H1 (cell line): ENCODE measurements around the gene NXPH2. TPM values are rescaled to one million over a fixed set of nuclear protein-coding genes. Genes with fewer than 3 reads are reported as not detected.
A peak's percentile ranks its signal among the peaks of the same experiment; 100 is the strongest.

Experiments
- CHD7 ChIP-seq: fragments of 300-600 bp; sonication (generic); IDR thresholded peaks from 2 replicates; pipeline ENCODE4 v1.7.1; 2012; ENCODE audit warnings: low read length, moderate library complexity, mild to moderate bottlenecking, inconsistent platforms; ENCODE audit not compliant: insufficient replicate concordance
- CREB1 ChIP-seq: IDR thresholded peaks from 2 replicates; pipeline ENCODE4 v1.6.1; 2012; ENCODE audit warnings: inconsistent platforms
- EGR1 ChIP-seq: IDR thresholded peaks from 2 replicates; pipeline ENCODE4 v1.6.1; 2011; ENCODE audit warnings: low read depth, low read length, borderline replicate concordance
- HDAC6 ChIP-seq: IDR thresholded peaks from one replicate; pipeline ENCODE4 v1.7.1; 2012; ENCODE audit warnings: low read depth, mild to moderate bottlenecking, inconsistent platforms, low read length, moderate library complexity
- KDM5A ChIP-seq: fragments of 200-600 bp; IDR thresholded peaks from 2 replicates; pipeline ENCODE4 v1.7.1; 2012; ENCODE audit warnings: mild to moderate bottlenecking, low read length, inconsistent platforms, mixed read lengths
- RBBP5 ChIP-seq: IDR thresholded peaks from 2 replicates; pipeline ENCODE4 v1.7.1; 2012; ENCODE audit warnings: low read depth, mild to moderate bottlenecking, inconsistent platforms, low read length, moderate library complexity, borderline replicate concordance
- SIX5 ChIP-seq: IDR thresholded peaks from 2 replicates; pipeline ENCODE4 v1.6.1; 2011; ENCODE audit warnings: mild to moderate bottlenecking, low read depth, low read length
- SP1 ChIP-seq: IDR thresholded peaks from 2 replicates; pipeline ENCODE4 v1.6.1; 2011; ENCODE audit warnings: low read depth, low read length
- SP2 ChIP-seq: IDR thresholded peaks from 2 replicates; pipeline ENCODE4 v1.6.1; 2012; ENCODE audit warnings: mild to moderate bottlenecking, low read length, inconsistent platforms
- SUZ12 ChIP-seq: fragments of 200-600 bp; sonication (generic); IDR thresholded peaks from 2 replicates; pipeline ENCODE4 v1.6.1; 2012; ENCODE audit warnings: mild to moderate bottlenecking, inconsistent platforms, low read length, moderate library complexity, mixed read lengths
- TAF1 ChIP-seq: IDR thresholded peaks from 2 replicates; pipeline ENCODE4 v1.6.1; 2011; ENCODE audit warnings: mild to moderate bottlenecking, low read depth, low read length
- polyA plus RNA-seq, 7 experiments: library from polyadenylated mRNA; depleted of rRNA in 3 of 7; stranded (reverse) in 5 of 7; unstranded in 2 of 7; fragments of >200 nt in 5 of 7; fragments of 200-250 nt in 2 of 7; gene quantifications; 1 replicate in 5 of 7; 2 replicates in 1 of 7; 4 replicates in 1 of 7; pipeline versions ENCODE4 v1.2.1 to v1.2.3, GENCODE V29; 2011 to 2013; ENCODE audit warnings: missing spikeins in 2 of 7, mixed read lengths in 2 of 7
- total RNA-seq: library from RNA; stranded (reverse); fragmentation: NEBNext Ultra II Directional; extraction: Animal tissue kit (Norgen Biotek cat#: 25700); gene quantifications from 2 replicates; pipeline ENCODE4 v1.2.1, GENCODE V29; 2021

Gene NXPH2
- total and polyA plus RNA-seq, 2 of the 8 experiments (the other 6 are each of a cell fraction or from before 2014, with no cell fraction given) = 1.9 to 6.9 TPM

DNA sequence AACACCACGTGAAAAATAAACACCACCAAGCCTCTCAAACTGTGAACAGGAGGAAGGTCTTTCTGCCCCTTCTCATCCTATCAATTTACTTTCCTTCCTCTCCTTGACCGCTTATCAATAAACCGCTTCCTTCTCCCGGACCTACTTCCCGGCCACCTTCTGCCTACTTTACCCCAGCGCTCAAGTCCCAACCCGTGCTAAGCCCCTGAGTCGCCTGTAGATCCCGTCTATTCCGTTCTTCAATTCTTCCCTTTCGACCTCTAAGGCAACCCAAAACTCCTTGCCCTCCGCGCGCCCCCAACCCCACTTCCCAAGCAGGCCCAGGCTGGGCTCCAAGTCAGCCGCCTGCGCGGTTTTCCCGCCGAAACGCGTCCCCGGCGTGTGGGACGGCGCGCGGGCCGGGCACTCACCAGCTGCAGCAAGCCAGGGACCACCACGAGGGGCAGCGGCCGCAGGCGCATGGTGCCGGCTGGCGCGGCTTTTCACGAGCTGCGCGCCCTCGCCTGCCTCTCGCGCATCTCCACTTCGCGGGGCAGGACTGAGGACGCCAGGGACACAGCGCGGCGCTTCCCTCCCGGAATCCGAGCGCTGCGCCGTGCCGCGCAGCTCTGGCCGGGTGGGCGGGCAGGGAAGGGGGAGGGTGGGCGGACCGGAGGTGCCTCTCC, at the start of gene NXPH2 (continued):
- no peak for TF ChIP-seq CHD7
- TF ChIP-seq CREB1 = no peak
- TF ChIP-seq SIX5 = no peak
- TF ChIP-seq SP1 = no peak
- TF ChIP-seq RBBP5 = peak; percentile 43; the same call in 1 of the 2 replicates
- no peak for TF ChIP-seq KDM5A
- TF ChIP-seq TAF1 = peak; percentile 62; the same call in 1 of the 2 replicates
- peak; percentile 27 for TF ChIP-seq SUZ12
- TF ChIP-seq EGR1 = no peak
- no peak for TF ChIP-seq HDAC6
- TF ChIP-seq SP2 = no peak
